Measurements from ENCODE around the gene THOC6. TPM values are rescaled to one million over a fixed set of nuclear protein-coding genes. Genes with fewer than 3 reads are reported as not detected.
"Not testable (repeated sequence)": the region's sequence is repeated elsewhere in the genome, so short reads cannot be mapped to it uniquely, and the experiment has no call there.

THOC6 gene
- polyA plus RNA-seq, 1 experiment: 14.5 TPM

GRCh38 chr16:3071655-3072054 lies 47.8 kb downstream of the THOC6 start:
- no peak for TF ChIP-seq CTCF (IDR thresholded peaks at IDR 0.05; ENCODE audit: low read depth, low read length)
- no peak for DNase-seq (ENCODE audit: low read depth, low spot score)
- ChIA-PET CTCF (no interaction called here), POLR2A (no interaction called here)
- Histone ChIP-seq H3K9me3 (ENCODE audit: control insufficient read depth, insufficient read depth, low read length) (no peaks in the 10 kb centered on the region), H3K27ac (ENCODE audit: low read depth, low read length) (no peak overlapping the region), H3K27me3 (ENCODE audit: control insufficient read depth, insufficient read depth, low read length) (peaks cover 5% of the 10 kb centered on the region), H3K4me3 (ENCODE audit: low read depth, low read length) (no peak overlapping the region)

- POLR2A ChIA-PET; CTCF ChIA-PET; H3K27me3 ChIP-seq (ENCODE audit: control insufficient read depth, insufficient read depth, low read length); DNase-seq (ENCODE audit: low read depth, low spot score); H3K4me3 ChIP-seq (ENCODE audit: low read depth, low read length); H3K27ac ChIP-seq (ENCODE audit: low read depth, low read length); H3K9me3 ChIP-seq (ENCODE audit: control insufficient read depth, insufficient read depth, low read length): not testable (repeated sequence)
These were observed 48.3 kb downstream of the THOC6 start for GRCh38 chr16:3072148-3072547.

GRCh38 chr16:3072576-3073263 lies 48.9 kb downstream of the THOC6 start:
- DNase-seq (ENCODE audit: low read depth, low spot score); H3K4me3 ChIP-seq (ENCODE audit: low read depth, low read length); POLR2A ChIA-PET; H3K27ac ChIP-seq (ENCODE audit: low read depth, low read length); H3K9me3 ChIP-seq (ENCODE audit: control insufficient read depth, insufficient read depth, low read length); CTCF ChIA-PET: not testable (repeated sequence)
- peaks cover 13% of the 10 kb centered on the region for H3K27me3 ChIP-seq (ENCODE audit: control insufficient read depth, insufficient read depth, low read length)

GRCh38 chr16:3073448-3073847 lies 49.6 kb downstream of the THOC6 start:
- ChIA-PET CTCF (no interaction called here), POLR2A (no interaction called here)
- no peaks in the 10 kb centered on the region for H3K9me3 ChIP-seq (ENCODE audit: control insufficient read depth, insufficient read depth, low read length)
- H3K4me3 ChIP-seq (ENCODE audit: low read depth, low read length): no peak overlapping the region
- no peak for TF ChIP-seq CTCF (IDR thresholded peaks at IDR 0.05; ENCODE audit: low read depth, low read length)
- H3K27me3 ChIP-seq (ENCODE audit: control insufficient read depth, insufficient read depth, low read length): peaks cover 14% of the 10 kb centered on the region
- DNase-seq (ENCODE audit: low read depth, low spot score): no peak
- no peak overlapping the region for H3K27ac ChIP-seq (ENCODE audit: low read depth, low read length)

- no peaks in the 10 kb centered on the region for H3K9me3 ChIP-seq (ENCODE audit: control insufficient read depth, insufficient read depth, low read length)
- TF ChIP-seq CTCF (IDR thresholded peaks at IDR 0.05; ENCODE audit: low read depth, low read length): no peak
- H3K27me3 ChIP-seq (ENCODE audit: control insufficient read depth, insufficient read depth, low read length): peaks cover 19% of the 10 kb centered on the region
- no peak overlapping the region for H3K27ac ChIP-seq (ENCODE audit: low read depth, low read length)
- DNase-seq (ENCODE audit: low read depth, low spot score): no peak
- CTCF ChIA-PET: interaction anchor here (0.6 kb wide), 3 partner anchors 37 to 1283 kb away, joined by 3 read pairs; no protein-coding TSS in a partner anchor
- POLR2A ChIA-PET: interaction anchor here (0.6 kb wide), 1 partner anchor 27 kb away, joined by 7 read pairs; no protein-coding TSS in a partner anchor
- no peak overlapping the region for H3K4me3 ChIP-seq (ENCODE audit: low read depth, low read length)
These were observed 51.2 kb downstream of the THOC6 start for GRCh38 chr16:3074860-3075522.

- no peak overlapping the region for H3K27ac ChIP-seq (ENCODE audit: low read depth, low read length)
- no peak for TF ChIP-seq CTCF (IDR thresholded peaks at IDR 0.05; ENCODE audit: low read depth, low read length)
- DNase-seq (ENCODE audit: low read depth, low spot score): no peak
- ChIA-PET CTCF (interaction anchor here (0.6 kb wide), 2 partner anchors 777 to 1283 kb away, joined by 3 to 5 read pairs; no protein-coding TSS in a partner anchor), POLR2A (interaction anchor here (0.6 kb wide), 1 partner anchor 27 kb away, joined by 7 read pairs; no protein-coding TSS in a partner anchor)
- no peak overlapping the region for H3K4me3 ChIP-seq (ENCODE audit: low read depth, low read length)
- no peaks in the 10 kb centered on the region for H3K9me3 ChIP-seq (ENCODE audit: control insufficient read depth, insufficient read depth, low read length)
- peaks cover 23% of the 10 kb centered on the region for H3K27me3 ChIP-seq (ENCODE audit: control insufficient read depth, insufficient read depth, low read length)
These were observed 51.7 kb downstream of the THOC6 start for GRCh38 chr16:3075523-3075915.

GRCh38 chr16:3075946-3076345 lies 52.1 kb downstream of the THOC6 start:
- CTCF ChIA-PET: interaction anchor here (0.6 kb wide), 1 partner anchor 776 kb away, joined by 5 read pairs; no protein-coding TSS in a partner anchor
- H3K9me3 ChIP-seq (ENCODE audit: control insufficient read depth, insufficient read depth, low read length); H3K27ac ChIP-seq (ENCODE audit: low read depth, low read length); DNase-seq (ENCODE audit: low read depth, low spot score); POLR2A ChIA-PET; H3K4me3 ChIP-seq (ENCODE audit: low read depth, low read length): not testable (repeated sequence)
- H3K27me3 ChIP-seq (ENCODE audit: control insufficient read depth, insufficient read depth, low read length): peaks cover 27% of the 10 kb centered on the region
